ENCODE measurements around the gene RIPOR3. TPM values are rescaled to one million over a fixed set of nuclear protein-coding genes. Genes with fewer than 3 reads are reported as not detected.
"Not testable (repeated sequence)": the region's sequence is repeated elsewhere in the genome, so short reads cannot be mapped to it uniquely, and the experiment has no call there.

Gene RIPOR3
- total RNA-seq, 1 experiment from 2014 or later: 0.07 TPM

DNA sequence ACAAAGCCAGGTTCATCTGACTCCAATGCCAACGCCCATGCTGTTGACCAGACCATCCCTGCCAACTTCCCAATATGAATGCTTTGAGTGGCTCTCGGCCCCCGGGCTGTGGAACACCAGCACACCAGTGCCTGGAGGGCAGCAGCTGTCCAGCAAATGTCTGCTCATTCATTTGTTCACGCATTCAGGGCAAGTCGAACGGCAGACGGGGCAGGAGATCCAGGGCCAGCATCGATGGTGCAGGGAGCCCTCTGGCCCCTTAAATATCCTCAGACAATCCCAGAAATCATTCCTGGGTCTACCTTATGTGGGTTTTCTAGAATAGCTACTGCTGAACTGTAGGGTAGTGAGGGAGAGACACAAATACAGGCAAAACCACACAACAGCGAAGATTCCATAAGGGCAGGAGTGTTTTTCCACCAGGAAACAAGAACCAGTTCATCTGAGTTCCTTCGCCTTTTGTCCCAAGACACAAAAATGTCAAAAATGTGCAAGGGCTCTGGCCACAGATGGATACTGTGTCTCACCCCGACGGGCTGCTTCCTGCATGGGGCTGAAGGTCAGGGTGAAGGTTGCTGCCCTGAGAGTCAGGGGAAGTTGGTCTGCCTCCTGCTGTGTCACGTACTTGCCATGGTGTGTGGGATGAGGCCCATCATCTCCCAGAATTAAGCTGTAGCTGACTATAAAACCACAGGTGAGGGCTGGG is 15.5 kb downstream of the RIPOR3 start:
- H3K27me3 ChIP-seq: no peaks in the 10 kb centered on the region
- H3K4me3 ChIP-seq: no peak overlapping the region
- no peak for DNase-seq
- no peaks in the 10 kb centered on the region for H3K36me3 ChIP-seq
- no peaks in the 10 kb centered on the region for H3K9me3 ChIP-seq

DNA sequence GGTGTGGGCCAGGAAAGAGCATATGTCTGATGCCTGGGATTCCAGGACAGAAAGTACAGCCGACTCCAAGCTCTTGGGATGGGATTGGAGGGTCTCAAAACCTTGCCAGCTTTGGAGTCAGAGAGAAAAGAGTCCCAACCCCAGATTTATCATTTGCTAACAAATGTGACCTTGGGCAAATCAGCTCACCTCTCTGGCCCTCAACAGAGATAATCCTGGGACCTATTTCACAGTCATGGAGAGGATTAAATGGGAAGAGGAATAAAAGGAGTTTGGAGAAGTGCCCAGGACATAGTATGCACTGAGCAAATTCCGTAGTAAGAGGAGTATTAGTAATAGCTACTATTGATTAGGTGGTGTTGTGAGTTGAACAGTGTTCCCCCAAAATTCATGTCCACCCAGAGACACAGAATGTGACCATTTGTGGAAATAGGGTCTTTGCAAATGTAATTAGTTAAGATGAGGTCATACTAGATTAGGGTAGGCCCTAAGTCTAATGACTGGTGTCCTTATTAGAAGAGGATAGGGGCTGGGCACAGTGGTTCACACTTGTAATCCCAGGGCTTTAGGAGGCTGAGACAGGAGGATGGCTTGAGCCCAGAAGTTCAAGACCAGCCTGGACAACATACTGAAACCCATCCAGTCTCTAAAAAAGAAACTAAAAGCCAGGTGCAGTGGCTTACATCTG is 17.1 kb downstream of the RIPOR3 start:
- no peak for DNase-seq
- Histone ChIP-seq H3K36me3 (no peaks in the 10 kb centered on the region), H3K27me3 (no peaks in the 10 kb centered on the region), H3K9me3 (no peaks in the 10 kb centered on the region), H3K4me3 (no peak overlapping the region)

DNA sequence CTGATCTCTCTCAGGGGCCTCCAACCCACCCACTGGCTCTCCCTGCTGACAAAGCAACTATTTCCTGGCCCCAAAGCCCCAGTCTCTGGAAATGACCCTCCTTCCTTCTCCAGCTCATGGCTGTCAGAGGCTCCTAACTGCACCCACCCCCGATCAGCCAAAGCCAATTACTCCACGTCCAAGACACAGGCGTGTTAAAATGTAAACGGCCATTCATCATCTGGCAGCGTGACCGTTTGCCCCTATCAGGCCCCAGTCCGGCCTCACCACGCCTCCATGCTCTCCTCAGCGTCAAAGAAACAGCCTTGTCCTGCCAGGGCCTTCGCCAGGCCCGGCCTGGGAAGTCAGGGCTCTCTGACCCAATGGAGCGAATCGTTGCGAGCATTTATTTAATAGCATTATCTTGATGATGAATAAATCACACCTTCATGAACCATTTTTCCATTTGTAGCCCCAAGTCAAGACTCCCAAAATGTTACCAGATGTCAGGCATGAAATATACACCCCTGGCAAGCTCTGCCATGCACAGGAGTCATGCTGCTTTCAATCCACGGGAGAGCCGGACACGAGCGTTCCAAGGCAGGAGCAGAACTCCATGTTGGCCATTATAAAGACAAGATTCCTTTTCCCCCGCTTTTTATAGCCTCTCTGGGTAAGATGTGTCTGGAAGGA is 17.7 kb downstream of the RIPOR3 start:
- H3K9me3 ChIP-seq: no peaks in the 10 kb centered on the region
- no peak overlapping the region for H3K4me3 ChIP-seq
- no peaks in the 10 kb centered on the region for H3K36me3 ChIP-seq
- DNase-seq: no peak
- no peaks in the 10 kb centered on the region for H3K27me3 ChIP-seq

DNA sequence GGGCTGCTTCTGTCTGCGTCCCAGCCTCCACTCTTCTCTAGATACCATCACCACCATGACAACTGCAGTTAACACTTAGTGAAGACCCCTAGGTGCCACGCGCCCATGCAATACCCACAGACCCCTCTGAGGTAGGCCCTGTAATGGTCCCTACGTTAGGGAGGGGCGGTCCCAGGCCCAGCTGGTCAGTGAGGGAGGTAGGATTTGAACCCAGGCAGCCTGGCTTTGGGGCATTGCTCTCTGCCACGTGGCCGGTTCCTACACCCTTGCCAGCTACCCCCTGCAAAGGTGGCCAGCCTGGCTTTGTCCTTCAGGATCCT is 18.2 kb downstream of the RIPOR3 start:
- DNase-seq: no peak
- Histone ChIP-seq H3K9me3 (no peaks in the 10 kb centered on the region), H3K4me3 (no peak overlapping the region), H3K36me3 (no peaks in the 10 kb centered on the region), H3K27me3 (no peaks in the 10 kb centered on the region)

DNA sequence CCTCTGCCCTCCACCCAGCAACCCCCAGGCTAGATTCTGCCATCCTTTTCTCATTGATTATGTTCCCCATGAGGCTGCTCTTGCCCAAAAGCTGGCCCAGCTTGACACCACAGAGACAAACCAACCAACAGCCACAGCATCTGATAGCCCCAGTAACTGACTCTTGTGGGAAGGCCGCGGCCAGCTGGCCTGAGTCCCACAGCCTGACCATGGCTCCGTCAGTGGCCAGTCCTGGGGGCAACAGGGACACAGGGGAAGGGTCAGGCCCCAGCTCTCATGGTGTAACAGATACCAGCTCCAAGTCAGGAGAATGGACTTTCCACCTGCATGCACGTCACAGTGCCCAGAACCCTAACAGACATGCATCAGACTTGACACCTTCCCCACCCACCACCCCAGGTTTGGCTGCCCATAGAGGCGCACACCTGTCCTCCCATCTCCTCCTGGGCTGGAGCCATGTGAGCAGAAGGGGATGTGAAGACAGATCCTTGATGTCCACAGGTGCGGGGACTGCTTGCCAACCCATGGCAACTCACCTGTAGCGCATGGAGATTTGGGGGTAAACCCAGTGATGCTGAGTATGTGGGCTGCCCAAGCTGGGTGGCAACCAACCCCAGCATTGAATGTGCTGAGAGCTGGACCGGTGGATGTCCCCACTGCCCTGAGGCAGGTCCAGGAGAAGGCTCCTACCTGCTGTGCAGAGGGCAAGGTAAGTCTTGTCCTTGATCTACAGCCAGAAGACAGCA is 18.8 kb downstream of the RIPOR3 start:
- no peak overlapping the region for H3K4me3 ChIP-seq
- no peak for DNase-seq
- no peaks in the 10 kb centered on the region for H3K27me3 ChIP-seq
- no peaks in the 10 kb centered on the region for H3K36me3 ChIP-seq
- no peaks in the 10 kb centered on the region for H3K9me3 ChIP-seq

DNA sequence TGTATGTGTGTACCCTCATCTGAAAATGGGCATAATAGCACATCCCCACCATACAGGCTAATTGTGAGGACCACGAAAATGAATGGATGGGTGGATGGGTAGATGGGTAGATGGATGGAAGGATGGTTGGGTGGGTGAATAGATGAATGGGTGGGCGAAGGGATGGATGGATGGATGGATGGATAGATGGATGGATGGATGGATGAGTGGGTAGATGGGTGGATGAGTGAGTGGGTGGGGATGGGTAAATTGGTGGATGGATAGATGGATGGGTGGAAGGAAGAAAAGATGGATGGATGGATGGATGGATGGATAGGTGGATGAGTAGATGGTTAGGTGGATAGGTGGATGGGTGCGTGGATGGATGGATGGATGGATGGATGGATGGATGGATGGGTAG is 19.7 kb downstream of the RIPOR3 start:
- no peaks in the 10 kb centered on the region for H3K36me3 ChIP-seq
- H3K4me3 ChIP-seq: no peak overlapping the region
- no peak for DNase-seq
- no peaks in the 10 kb centered on the region for H3K27me3 ChIP-seq
- no peaks in the 10 kb centered on the region for H3K9me3 ChIP-seq

DNA sequence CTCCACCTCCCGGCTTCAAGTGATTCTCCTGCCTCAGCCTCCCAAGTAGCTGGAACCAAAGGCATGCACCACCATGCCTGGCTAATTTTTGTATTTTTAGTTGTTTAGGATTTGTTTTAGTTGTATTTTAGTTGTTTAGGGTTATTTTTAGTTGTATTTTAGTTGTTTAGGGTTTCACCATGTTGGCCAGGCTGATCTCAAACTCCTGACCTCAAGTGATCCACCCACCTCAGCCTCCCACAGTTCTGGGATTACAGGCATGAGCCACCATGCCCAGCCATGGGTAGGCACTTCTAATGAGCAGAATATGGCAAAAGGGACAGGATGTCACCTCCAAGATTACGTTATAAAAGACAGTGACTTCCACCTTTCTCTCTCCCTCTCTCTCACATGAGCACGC is 20.3 kb downstream of the RIPOR3 start:
- not testable (repeated sequence) for H3K36me3 ChIP-seq, DNase-seq, H3K4me3 ChIP-seq, H3K9me3 ChIP-seq, H3K27me3 ChIP-seq

DNA sequence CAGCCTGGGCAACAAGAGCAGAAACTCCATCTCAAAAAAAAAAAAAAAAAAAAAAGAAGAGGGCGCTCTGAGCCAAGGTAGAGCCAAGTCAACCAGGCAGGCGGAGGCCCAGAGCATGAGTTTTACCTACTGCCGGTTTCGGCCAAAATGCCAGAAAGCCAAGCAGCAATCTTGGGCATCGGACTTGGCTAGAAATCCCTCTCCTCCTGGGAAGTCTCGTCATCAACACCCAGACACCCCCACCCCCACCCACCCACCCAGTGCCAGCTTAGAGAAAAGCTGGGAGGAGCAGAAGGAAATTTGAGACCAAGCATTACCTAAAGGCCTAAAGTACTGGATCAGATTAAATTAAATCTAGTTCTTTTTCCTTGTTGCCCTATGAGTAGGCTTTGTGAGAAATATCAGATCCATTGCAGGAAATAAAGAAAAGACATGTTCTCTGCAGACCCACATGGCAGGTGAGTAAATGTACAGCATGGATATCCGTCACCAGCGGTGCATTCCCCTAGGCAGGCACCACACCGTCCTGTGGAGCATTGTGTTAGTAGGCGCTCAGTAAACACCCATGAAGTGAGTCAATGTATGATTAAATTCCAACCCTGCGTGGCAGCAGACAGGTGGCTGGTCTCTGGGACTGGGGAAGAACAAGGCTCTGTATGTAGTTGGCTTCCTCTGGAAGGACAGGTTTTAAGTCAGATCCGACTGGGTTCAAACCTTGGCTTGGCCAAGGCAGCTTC is 21.0 kb downstream of the RIPOR3 start:
- H3K27me3 ChIP-seq: no peaks in the 10 kb centered on the region
- H3K36me3 ChIP-seq: no peaks in the 10 kb centered on the region
- no peaks in the 10 kb centered on the region for H3K9me3 ChIP-seq
- no peak for DNase-seq
- H3K4me3 ChIP-seq: no peak overlapping the region

DNA sequence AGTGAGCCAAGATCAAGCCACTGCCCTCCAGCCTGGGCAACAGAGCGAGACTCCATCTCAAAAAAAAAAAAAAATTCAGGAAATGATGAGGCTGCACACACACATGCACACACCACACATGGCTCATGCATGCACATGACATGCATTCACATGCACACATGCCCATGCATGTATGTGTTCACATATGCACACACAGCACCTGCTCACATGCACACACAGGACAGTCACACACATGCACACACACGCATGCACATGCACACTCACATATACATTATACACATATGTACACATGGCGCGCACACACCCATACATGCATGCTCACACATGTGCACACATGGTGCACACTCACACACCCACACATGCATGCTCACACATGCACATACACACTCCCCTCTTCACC is 22.5 kb downstream of the RIPOR3 start:
- Histone ChIP-seq H3K4me3 (no peak overlapping the region), H3K36me3 (no peaks in the 10 kb centered on the region), H3K9me3 (no peaks in the 10 kb centered on the region), H3K27me3 (no peaks in the 10 kb centered on the region)
- DNase-seq: no peak

DNA sequence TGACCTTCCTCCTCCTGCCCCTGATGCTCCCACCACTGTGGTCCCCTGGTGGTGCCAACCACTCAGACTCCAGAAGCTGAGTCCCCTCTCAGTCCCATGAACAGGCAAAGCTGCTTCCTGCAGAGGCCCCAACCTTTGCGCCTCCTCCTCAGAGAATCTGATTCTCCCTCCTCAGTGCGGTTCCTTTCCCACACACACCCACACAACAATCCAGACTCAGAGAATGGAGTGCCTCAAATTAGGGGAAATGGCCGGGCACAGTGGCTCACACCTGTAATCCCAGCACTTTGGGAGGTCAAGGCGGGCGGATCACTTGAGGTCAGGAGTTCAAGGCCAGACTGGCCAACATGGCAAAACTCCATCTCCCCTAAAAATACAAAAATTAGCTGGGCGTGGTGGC is 23.0 kb downstream of the RIPOR3 start:
- H3K27me3 ChIP-seq: no peaks in the 10 kb centered on the region

DNA sequence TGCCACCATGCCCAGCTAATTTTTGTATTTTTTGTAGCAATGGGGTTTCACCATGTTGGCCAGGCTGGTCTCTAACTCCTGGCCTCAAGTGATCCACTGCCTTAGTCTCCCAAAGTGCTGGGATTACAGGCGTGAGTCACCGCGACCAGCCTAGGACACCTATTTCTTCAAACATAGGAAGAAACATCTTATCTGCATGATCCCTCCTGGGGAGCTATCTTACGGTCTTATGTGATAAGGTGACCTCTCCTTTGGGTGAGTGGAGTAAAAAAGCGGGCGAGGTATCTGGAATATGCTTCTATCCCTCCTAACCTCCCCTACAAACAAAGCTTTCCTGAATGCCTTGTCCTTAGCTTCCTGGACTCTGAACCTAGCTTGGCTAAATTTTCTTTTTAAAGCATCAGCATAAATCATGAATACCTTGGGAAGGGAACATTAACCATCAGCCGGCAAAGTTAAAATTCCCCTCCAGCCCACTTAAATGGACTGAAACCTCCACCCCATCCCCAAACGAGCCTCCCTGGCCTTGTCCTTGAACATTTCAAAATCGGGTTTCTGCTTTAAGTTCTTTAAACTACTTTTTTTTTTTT is 24.5 kb downstream of the RIPOR3 start:
- Histone ChIP-seq H3K27me3 (no peaks in the 10 kb centered on the region), H3K4me3 (no peak overlapping the region)
- no peak for DNase-seq

More for the DNA sequence above, 23.0 kb downstream of the RIPOR3 start:
- no peaks in the 10 kb centered on the region for H3K36me3 ChIP-seq
- DNase-seq: no peak
- no peak overlapping the region for H3K4me3 ChIP-seq
- no peaks in the 10 kb centered on the region for H3K9me3 ChIP-seq

DNA sequence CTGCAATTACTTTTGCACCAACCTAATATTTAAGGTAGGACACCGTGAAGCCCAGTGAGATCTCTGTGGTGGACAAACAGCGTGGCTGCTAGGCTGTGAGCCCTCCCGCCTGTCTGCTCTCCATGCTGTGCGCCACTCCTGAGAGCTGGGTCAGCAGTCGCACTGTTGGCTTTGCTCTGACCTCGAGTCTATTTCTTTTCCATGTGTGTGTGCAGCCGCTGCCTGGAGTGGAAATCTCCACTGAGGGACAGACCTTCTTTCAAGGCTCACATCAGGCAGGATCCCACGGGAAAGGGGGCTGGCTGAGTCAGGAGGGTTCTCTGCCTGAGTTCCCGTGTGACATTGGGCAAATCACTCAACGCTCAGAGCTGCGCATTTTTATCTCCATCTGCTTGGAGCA is 27.1 kb downstream of the RIPOR3 start:
- no peaks in the 10 kb centered on the region for H3K9me3 ChIP-seq

More for the DNA sequence above, 24.5 kb downstream of the RIPOR3 start:
- no peaks in the 10 kb centered on the region for H3K36me3 ChIP-seq
- H3K9me3 ChIP-seq: no peaks in the 10 kb centered on the region

DNA sequence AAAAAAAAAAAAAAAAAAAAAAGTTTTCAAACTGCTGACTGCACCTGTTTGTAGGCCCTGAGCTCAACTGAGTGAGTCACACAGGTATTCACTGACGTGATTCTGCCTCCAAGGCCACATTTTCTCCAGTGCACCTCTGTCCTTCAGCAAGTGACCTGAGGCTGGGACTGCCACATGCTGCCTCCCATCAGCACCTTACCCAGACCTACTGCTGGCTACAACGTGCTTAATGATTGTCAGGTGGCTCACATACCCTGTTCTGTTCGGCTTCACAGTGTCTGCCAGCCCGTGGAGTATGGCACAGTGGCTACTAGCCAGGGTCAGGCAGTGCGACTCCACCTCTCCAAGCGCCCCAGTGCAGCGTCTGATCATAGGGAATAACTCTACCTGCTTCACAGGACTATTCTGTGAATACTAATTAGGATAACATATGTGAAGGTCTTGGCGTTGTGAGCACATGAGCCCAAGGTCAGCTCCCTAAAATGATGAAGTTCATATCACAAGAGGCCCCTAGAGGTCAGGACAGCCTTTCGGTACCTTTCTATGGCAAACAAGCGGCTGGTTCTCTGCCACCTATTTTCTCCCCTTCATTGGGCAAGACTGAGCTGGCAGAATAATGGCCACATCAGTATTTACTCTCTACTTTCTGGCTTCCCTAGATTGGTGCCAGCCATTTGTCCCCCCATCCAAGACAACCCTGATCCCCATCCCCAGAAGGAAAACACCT is 28.1 kb downstream of the RIPOR3 start:
- DNase-seq: peak; percentile 31
- no peaks in the 10 kb centered on the region for H3K27me3 ChIP-seq
- no peaks in the 10 kb centered on the region for H3K36me3 ChIP-seq
- H3K9me3 ChIP-seq: no peaks in the 10 kb centered on the region
- H3K4me3 ChIP-seq: no peak overlapping the region

More for the DNA sequence above, 27.1 kb downstream of the RIPOR3 start:
- no peak for DNase-seq
- H3K36me3 ChIP-seq: no peaks in the 10 kb centered on the region
- H3K27me3 ChIP-seq: no peaks in the 10 kb centered on the region
- H3K4me3 ChIP-seq: no peak overlapping the region

DNA sequence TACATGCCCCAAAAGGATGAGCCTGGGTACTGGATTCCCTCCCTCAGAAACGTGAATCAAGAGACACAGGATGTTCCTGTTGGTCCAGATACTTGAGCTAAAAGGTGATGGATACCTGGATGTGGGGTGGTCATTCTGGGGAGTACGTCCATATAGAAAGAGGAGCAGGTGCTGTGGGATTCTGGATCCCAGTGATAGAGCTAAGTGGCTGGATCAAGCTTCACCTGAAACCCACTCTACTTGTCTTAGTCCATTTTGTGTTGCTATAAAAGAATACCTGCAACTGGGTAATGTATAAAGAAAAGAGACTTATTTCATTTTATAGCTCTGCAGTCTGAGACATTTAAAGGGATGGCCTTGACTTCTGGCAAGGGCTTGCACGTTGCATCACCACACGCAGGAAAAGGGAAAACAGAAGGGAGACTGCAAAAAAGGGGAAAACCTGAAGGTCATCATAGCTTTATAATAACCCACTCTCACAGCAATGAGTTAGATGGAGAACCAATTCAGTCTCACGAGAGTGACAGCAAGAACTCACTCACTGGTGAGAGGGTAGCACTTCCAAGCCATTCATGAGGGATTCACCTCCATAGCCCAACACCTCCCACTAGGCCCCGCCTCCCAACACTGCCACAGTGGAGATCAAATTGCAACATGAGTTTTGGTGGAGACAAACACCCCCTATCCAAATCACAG is 31.2 kb downstream of the RIPOR3 start:
- no peak for DNase-seq
- Histone ChIP-seq H3K4me3 (no peak overlapping the region), H3K27me3 (no peaks in the 10 kb centered on the region), H3K9me3 (no peaks in the 10 kb centered on the region), H3K36me3 (no peaks in the 10 kb centered on the region)

DNA sequence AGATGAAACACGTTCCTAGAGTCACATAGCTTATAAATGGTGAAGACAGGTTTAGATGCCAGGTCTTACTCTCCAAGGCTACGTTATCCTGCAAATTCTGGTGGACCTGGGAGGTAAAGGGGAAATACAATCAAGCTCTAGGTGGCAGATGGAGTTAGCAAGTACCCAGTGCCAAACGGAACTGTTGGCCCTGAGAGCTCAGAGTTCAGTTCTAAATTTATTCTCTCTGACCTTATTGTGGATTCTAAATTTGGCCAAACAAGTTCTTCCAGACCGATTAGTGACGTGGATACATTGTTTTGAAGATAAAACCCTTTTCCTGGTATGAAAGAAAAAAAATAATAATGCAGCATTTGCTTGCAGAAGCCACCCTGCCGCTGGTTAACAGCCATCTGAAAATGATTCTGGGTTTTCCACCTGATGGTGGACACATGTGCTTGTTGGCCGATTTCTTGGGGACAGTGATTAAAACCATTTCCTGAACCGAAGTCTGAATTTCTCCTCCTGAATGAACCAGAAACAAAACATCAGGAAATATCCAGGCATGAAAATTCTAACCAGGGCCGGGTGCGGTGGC is 32.5 kb downstream of the RIPOR3 start:
- DNase-seq: no peak
- H3K9me3 ChIP-seq: no peaks in the 10 kb centered on the region
- H3K36me3 ChIP-seq: no peaks in the 10 kb centered on the region
- no peak overlapping the region for H3K4me3 ChIP-seq
- H3K27me3 ChIP-seq: no peaks in the 10 kb centered on the region

Measured in MG63 (cell line).